GM21390 (cell line): ENCODE measurements around the gene FAM20C.

Experiments
- ATAC-seq: cut with Tn5 transposase; IDR thresholded peaks from one replicate; pipeline ENCODE4 v1.9.1; 2021; ENCODE audit not compliant: unreplicated experiment

Gene FAM20C

GRCh38 chr7:158771-159170 lies 33.6 kb upstream of the FAM20C start:
- ATAC-seq: no peak

GRCh38 chr7:159370-160270 lies 32.8 kb upstream of the FAM20C start:
- no peak for ATAC-seq

- no peak for ATAC-seq
These were observed 31.2 kb upstream of the FAM20C start for GRCh38 chr7:160958-161725.

- ATAC-seq: no peak
These were observed 29.6 kb upstream of the FAM20C start for GRCh38 chr7:162632-163297.

- no peak for ATAC-seq
These were observed 29.1 kb upstream of the FAM20C start for GRCh38 chr7:163298-163695.

GRCh38 chr7:163971-164881 lies 28.1 kb upstream of the FAM20C start:
- ATAC-seq: no peak

GRCh38 chr7:164882-165660 lies 27.3 kb upstream of the FAM20C start:
- no peak for ATAC-seq

- no peak for ATAC-seq
These were observed 26.6 kb upstream of the FAM20C start for GRCh38 chr7:165661-166337.

- ATAC-seq: no peak
These were observed 25.9 kb upstream of the FAM20C start for GRCh38 chr7:166338-167060.

- ATAC-seq: no peak
These were observed 25.1 kb upstream of the FAM20C start for GRCh38 chr7:167090-167855.

- no peak for ATAC-seq
These were observed 24.2 kb upstream of the FAM20C start for GRCh38 chr7:167976-168791.

- ATAC-seq: no peak
These were observed 22.8 kb upstream of the FAM20C start for GRCh38 chr7:169276-170172.

GRCh38 chr7:170551-171363 lies 21.6 kb upstream of the FAM20C start:
- no peak for ATAC-seq

GRCh38 chr7:171364-171904 lies 20.9 kb upstream of the FAM20C start:
- ATAC-seq: no peak
